WI38 (cell line): Measurements from ENCODE around the gene MPPED1.

Experiments
- H3K4me3 ChIP-seq: 2 replicates; pipeline ENCODE4 v1.5.1; 2011; ENCODE audit warnings: low read depth, mild to moderate bottlenecking, control low read depth, low read length
- CTCF ChIP-seq: IDR thresholded peaks from 2 replicates; pipeline ENCODE4 v1.5.1; 2012; ENCODE audit warnings: low read depth, mild to moderate bottlenecking, control low read depth, low read length

MPPED1 gene

DNA sequence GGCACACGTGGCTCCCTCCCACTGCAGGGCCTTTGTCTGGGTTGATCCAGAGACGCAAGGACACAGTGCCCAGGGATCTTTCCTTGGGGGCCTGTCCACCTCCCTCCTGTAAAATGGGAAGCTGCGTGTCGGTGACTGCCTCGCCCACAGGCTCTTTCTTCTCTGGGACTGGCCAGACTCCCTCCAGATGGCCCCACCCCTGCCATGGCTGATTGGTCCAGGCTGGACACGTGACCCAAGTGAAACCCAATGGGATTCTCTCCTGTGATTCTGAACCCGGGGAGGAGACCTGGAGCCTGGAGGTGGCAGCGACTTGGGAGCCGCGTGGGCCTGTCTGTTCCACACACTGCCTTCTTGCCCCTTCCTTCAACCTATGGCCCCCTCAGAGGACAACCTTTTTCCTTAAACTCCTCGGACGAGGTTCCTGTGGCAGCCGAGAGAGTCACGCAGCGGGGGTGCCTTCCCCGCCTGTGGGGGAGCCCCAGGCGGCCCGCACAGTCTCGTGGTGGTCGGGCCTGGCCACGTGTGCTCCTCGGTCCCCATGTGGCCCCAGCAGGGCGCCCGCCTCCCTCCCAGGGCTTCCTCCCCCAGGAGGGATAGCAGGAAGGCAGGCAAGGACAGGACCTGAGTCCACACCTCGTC lies 12.4 kb upstream of the MPPED1 start:
- no peak overlapping the region for H3K4me3 ChIP-seq
- no peak for TF ChIP-seq CTCF

GRCh38 chr22:43399980-43400358 lies 11.8 kb upstream of the MPPED1 start:
- H3K4me3 ChIP-seq, result no peak overlapping the region
- TF ChIP-seq CTCF, result no peak

DNA sequence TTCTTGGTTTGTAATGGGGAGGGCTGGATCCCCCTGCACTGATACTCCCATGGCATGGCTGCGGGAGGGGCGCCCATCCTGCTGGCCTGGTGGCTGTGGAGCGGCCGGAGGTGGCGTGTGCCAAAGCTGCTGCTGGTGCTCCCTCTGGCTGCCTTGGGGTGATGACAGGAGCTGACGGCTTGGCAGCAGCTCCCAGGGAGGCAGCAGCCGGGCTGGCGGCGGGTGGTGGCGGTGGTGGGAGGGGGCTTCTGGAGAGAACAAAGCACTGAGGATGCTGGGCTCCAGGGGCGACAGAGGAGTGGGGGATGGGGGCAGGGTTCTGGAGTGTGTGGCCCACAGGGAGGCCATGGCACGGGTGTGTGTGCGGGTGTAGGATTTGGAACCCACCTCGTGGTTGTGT lies 11.4 kb upstream of the MPPED1 start:
- TF ChIP-seq CTCF, result no peak
- H3K4me3 ChIP-seq, result no peak overlapping the region

- TF ChIP-seq CTCF, result no peak
- H3K4me3 ChIP-seq, result no peak overlapping the region
Measured at GRCh38 chr22:43401233-43401632, 10.6 kb upstream of the MPPED1 start.

DNA sequence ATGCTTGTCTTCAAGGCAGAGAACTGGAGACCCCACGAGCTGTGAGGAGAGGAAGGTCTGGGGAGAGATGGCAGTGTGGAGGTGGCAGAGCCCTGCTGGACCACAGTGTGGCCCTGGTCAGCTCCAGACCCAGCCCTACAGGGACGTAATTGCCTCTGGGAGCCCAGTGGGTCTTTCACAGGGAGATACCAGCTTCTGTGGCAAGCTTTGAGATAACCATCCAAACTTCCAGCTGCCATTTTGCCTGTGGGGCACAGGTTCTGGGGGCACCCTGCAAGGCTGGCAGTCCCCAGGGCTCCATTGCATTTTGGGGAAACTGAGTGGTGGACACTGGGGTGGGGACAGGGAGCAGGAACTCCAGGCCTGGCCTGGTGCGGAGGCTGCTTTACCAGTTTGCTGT lies 10.2 kb upstream of the MPPED1 start:
- no peak for TF ChIP-seq CTCF
- H3K4me3 ChIP-seq, result no peak overlapping the region

DNA sequence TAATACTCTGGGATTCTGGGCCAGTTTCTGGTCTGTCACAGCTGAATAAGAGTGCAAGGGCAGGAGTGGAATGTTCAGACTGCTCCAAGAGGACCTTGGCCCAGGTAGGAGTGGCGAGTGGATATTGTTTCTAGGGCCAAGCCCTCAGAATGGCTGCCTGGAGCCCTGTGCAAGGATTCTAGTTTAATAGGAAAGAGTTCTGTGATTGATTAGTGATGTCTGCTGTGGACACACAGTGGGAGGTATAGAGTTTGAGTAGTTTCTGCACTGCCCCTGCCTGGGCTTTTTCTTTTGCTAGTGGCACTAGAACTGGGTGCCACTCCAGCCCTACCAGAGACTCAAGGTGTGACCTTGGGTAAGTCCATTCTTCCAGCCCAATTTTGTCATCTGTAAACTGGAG lies 9.7 kb upstream of the MPPED1 start:
- no peak overlapping the region for H3K4me3 ChIP-seq
- TF ChIP-seq CTCF, result no peak

DNA sequence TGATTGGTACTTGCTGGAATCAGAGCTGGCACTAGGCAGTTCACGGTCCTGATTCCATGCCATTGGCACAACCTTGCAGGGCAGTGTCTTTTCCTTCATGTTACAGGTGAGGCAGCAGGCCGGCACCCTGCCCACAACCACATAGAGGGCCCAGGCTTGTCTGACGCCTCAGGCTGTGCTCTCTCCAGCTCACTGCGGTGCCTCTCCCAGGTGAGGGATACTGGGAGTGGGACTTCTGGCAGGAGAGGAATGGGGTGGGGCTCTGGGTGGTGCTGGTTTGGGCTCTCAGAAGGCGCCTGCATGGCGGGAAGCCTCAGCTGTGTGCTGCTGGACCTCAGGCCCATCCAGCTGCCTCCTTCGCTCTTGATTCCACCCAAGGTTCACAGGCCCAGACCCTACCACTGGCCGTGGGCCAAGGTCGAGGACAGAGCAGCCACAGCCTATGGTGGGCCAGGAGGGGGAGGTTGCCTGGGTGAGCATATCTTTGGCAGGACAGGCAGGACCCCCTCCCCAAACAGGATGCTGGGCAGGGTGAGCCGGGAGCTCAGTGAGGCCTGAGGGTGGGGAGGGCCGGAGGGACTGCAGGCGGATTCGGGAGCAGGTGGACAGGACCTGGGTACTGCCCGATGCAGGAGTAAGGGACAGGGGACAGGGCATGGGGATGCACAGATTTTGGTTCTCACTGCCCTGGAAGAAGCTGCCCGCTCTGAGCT lies 7.0 kb upstream of the MPPED1 start:
- TF ChIP-seq CTCF, result no peak
- H3K4me3 ChIP-seq, result no peak overlapping the region
